ENCODE measurements around the gene C12orf50. TPM values are rescaled to one million over a fixed set of nuclear protein-coding genes. Genes with fewer than 3 reads are reported as not detected.

Gene C12orf50
- total RNA-seq, result not detected

- H3K4me3 ChIP-seq (ENCODE audit: low read depth, poor library complexity, severe bottlenecking), result no peak within 1 kb of the TSS
- no peak for DNase-seq (ENCODE audit: low spot score in 2 of 2)
- 48 to 53% methylated on average over 3 of the region's 3 CpGs for WGBS, 2 donors
- intact Hi-C loops (cut with DNase I; ENCODE audit: low total_unique reads), result no loop called here
- TF ChIP-seq CTCF (IDR thresholded peaks at IDR 0.05), result no peak
- TF ChIP-seq POLR2A (IDR thresholded peaks at IDR 0.05), result no peak
These were observed at the start of gene C12orf50 for GRCh38 chr12:88029093-88029665. C12orf50 (minus strand) TSS chr12:88029401; CDS start chr12:88026962, 2,439 bp downstream.

GRCh38 chr12:88067301-88067700 is 38.1 kb upstream of the C12orf50 start:
- intact Hi-C loops (cut with DNase I; ENCODE audit: low total_unique reads), result no loop called here
- TF ChIP-seq CTCF (IDR thresholded peaks at IDR 0.05) (no peak), POLR2A (IDR thresholded peaks at IDR 0.05) (no peak)
- no peak overlapping the region for H3K4me3 ChIP-seq (ENCODE audit: low read depth, poor library complexity, severe bottlenecking)
- 96 to 98% methylated on average over 9 of the region's 9 CpGs for WGBS, 2 donors
- DNase-seq (ENCODE audit: low spot score in 2 of 2), result no peak

GRCh38 chr12:88063375-88063774 is 34.2 kb upstream of the C12orf50 start:
- no peak for DNase-seq (ENCODE audit: low spot score in 2 of 2)
- no peak overlapping the region for H3K4me3 ChIP-seq (ENCODE audit: low read depth, poor library complexity, severe bottlenecking)
- intact Hi-C loops (cut with DNase I; ENCODE audit: low total_unique reads), result no loop called here
- TF ChIP-seq POLR2A (IDR thresholded peaks at IDR 0.05) (no peak), CTCF (IDR thresholded peaks at IDR 0.05) (no peak)
- 87 to 93% methylated on average over 2 of the region's 2 CpGs for WGBS, 2 donors

GRCh38 chr12:88062474-88062873 is 33.3 kb upstream of the C12orf50 start:
- no peak overlapping the region for H3K4me3 ChIP-seq (ENCODE audit: low read depth, poor library complexity, severe bottlenecking)
- 94% methylated on average over 1 of the region's 1 CpG for WGBS, 2 donors
- DNase-seq (ENCODE audit: low spot score in 2 of 2), result no peak
- TF ChIP-seq CTCF (IDR thresholded peaks at IDR 0.05) (no peak), POLR2A (IDR thresholded peaks at IDR 0.05) (no peak)
- intact Hi-C loops (cut with DNase I; ENCODE audit: low total_unique reads), result no loop called here

GRCh38 chr12:88058719-88059077 is 29.5 kb upstream of the C12orf50 start:
- intact Hi-C loops (cut with DNase I; ENCODE audit: low total_unique reads), result no loop called here
- H3K4me3 ChIP-seq (ENCODE audit: low read depth, poor library complexity, severe bottlenecking), result no peak overlapping the region
- no peak for DNase-seq (ENCODE audit: low spot score in 2 of 2)
- no peak for TF ChIP-seq POLR2A (IDR thresholded peaks at IDR 0.05)
- no peak for TF ChIP-seq CTCF (IDR thresholded peaks at IDR 0.05)
- WGBS, 2 donors, result 88 to 93% methylated on average over 1 of the region's 1 CpG

Data from lower leg skin (tissue), 4 donors.